Measurements from ENCODE around the gene AMBRA1. TPM values are rescaled to one million over a fixed set of nuclear protein-coding genes. Genes with fewer than 3 reads are reported as not detected.
A peak's percentile ranks its signal among the peaks of the same experiment; 100 is the strongest.

The AMBRA1 gene
- total RNA-seq, 1 donor: 29.1 TPM

DNA sequence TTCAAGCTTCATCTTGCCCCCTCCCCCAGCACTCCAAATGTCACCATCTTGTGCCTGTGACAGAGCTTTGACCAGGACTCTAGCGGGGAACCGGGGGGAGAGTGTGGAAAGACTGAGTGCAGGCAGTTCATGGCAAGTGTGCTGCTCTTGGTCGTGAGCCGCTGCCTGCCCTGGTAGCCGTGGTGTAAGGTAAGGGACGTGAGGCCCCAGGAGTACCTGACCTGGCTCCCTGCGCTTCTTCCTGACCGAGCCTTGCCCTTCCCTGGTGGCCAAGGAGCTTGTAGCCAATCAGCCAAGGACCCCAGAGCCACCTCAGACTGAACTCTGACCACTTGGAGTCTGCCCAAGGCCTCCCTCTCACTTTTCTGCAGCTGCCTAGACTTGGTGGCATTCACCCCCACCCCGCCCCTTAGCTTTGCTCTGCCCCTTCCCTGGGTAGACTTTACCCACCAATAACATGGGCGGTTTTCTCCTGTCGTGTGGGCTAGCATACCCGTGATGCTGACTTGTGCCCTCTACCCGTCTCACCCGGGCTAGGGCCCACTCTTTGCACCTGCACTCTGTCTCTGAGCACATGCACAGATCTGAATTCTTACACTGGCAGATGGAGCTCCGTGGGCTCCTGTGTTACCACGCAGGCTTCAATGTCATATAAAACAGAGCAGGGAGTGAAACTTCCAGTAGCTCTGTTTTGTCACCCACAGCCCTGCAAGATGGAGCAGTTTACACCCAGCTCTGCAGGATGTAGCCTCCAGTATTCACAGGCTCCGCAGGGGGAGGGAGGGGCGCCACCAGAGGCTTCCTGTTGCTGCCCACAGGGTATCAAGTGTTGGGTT lies 245.0 kb downstream of the AMBRA1 start:
- Histone ChIP-seq H3K9me3 (ENCODE audit: low read depth, low read length) (no peaks in the 10 kb centered on the region), H3K4me3 (ENCODE audit: low read length) (peak overlapping the region; percentile 72), H3K4me1 (ENCODE audit: insufficient read depth, low read length) (peaks cover 93% of the 10 kb centered on the region), H3K27me3 (ENCODE audit: insufficient read depth, low read length) (no peaks in the 10 kb centered on the region)

GRCh38 chr11:46347637-46348311 lies 246.0 kb downstream of the AMBRA1 start:
- H3K9me3 ChIP-seq (ENCODE audit: low read depth, low read length): no peaks in the 10 kb centered on the region
- H3K27me3 ChIP-seq (ENCODE audit: insufficient read depth, low read length): no peaks in the 10 kb centered on the region
- peaks cover 93% of the 10 kb centered on the region for H3K4me1 ChIP-seq (ENCODE audit: insufficient read depth, low read length)
- peak overlapping the region; percentile 72 for H3K4me3 ChIP-seq (ENCODE audit: low read length)

GRCh38 chr11:46346886-46347636 lies 246.8 kb downstream of the AMBRA1 start, which contains the start of gene DGKZ:
DGKZ (plus strand) TSS chr11:46347463; CDS start chr11:46347660, 197 bp downstream.
- Histone ChIP-seq H3K9me3 (ENCODE audit: low read depth, low read length) (no peaks in the 10 kb centered on the region), H3K4me3 (ENCODE audit: low read length) (peak within 1 kb of the TSS; percentile 86), H3K27me3 (ENCODE audit: insufficient read depth, low read length) (no peaks in the 10 kb centered on the region), H3K4me1 (ENCODE audit: insufficient read depth, low read length) (peaks cover 93% of the 10 kb centered on the region)

Other genes starting within 250 kb of the AMBRA1 start
- gene DGKZ, start 246.6 kb downstream of the AMBRA1 start, total RNA-seq: 90.6 TPM
- 1.5 TPM for gene MDK, start 212.4 kb downstream of the AMBRA1 start, total RNA-seq
- gene CHRM4, start 202.2 kb downstream of the AMBRA1 start, total RNA-seq: 1.3 TPM
- gene HARBI1, start 23.2 kb upstream of the AMBRA1 start, total RNA-seq: 10.6 TPM
- gene ATG13, start 23.5 kb upstream of the AMBRA1 start, total RNA-seq: 93.3 TPM
- 22.0 TPM for gene ARHGAP1, start 106.6 kb upstream of the AMBRA1 start, total RNA-seq
- 12.1 TPM for gene ZNF408, start 107.0 kb upstream of the AMBRA1 start, total RNA-seq
- not detected for gene F2, start 125.2 kb upstream of the AMBRA1 start, total RNA-seq